GM18867 (cell line): ENCODE results near the gene EPC1.

Experiments used
- ATAC-seq: cut with Tn5 transposase; IDR thresholded peaks from one replicate; pipeline ENCODE4 v1.9.1; 2021; ENCODE audit warnings: mild to moderate bottlenecking, moderate library complexity; ENCODE audit not compliant: unreplicated experiment

EPC1 gene

GRCh38 chr10:32338262-32338661 lies 8.7 kb downstream of the EPC1 start:
- ATAC-seq: no peak

DNA sequence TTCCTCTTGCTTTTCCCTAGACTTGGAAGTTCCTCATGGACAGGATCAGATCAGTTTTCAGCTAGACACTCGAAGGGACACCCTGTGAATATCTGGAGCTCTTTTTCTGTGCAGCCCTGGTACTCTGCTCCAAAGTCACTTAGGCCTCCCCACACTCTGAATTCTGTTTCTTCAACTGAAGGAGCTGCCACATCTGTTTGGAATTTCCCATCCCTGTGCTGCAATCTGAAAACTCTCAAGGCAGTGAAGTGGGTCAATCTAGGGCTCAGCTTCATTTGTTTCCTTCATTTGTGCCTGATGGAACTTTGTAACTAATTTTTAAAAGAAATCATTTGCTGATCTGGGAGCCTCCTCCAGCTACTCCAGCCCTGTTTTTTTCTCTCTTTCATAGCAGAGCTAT lies 9.6 kb downstream of the EPC1 start:
- ATAC-seq: no peak

DNA sequence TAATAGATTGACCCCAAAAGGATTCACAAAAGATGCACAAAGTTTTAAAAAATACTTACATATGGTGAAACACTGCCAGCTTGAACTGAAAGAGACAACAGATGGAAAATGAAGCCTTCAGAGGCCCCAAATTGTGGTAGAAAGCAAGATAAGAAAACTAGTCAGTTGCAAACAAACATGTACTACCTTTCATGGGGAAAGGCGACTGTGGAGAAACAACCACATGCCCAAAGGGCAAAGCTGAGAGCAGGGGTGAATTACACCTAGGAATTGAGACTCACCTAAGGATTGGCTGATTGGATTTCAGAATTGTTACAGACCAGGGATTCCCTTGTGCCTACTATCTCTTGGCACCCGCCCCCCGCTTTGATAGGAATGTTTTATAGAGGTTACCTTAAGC lies 13.1 kb downstream of the EPC1 start:
- no peak for ATAC-seq

- peak; percentile 89 for ATAC-seq
Measured at GRCh38 chr10:32332299-32332750, 14.6 kb downstream of the EPC1 start.

DNA sequence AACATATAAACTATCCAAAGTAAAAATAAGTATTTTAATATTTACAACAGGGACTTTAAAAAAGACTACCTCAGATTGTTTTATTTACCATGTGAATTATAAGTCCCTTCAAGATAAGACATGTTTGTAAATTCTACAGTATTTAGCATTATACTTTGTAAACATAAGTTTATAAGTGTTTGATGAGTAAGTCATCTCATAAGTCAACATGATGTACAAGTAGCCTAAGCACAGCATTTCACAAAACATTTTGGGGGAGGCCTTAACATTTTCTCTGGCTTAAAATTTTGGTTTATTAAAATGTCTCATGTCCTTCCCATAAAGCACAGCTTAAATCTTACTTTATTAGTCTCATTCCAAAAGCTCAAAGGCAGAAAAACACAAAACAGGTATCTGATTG lies 15.4 kb downstream of the EPC1 start:
- no peak for ATAC-seq

- no peak for ATAC-seq
Measured at GRCh38 chr10:32330214-32330613, 16.7 kb downstream of the EPC1 start.

DNA sequence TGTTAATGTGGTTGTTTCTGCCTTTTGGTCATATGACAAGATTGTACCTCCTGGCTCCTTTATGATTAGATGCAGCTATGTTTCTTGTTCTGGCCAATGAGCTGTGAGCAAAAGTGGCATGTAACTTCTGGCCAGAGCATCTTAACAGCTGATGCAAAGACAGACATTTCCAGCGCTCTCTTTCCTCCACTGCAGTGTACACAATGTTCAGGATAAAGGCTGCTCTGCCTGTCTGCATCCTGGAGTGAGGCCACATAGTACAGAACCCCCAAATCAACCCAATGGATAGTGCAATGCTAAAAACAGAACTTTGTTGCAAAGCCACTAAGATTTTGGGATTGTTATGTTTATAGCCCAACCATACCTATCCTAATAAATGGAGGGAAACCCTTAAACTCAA lies 17.9 kb downstream of the EPC1 start:
- ATAC-seq: no peak

DNA sequence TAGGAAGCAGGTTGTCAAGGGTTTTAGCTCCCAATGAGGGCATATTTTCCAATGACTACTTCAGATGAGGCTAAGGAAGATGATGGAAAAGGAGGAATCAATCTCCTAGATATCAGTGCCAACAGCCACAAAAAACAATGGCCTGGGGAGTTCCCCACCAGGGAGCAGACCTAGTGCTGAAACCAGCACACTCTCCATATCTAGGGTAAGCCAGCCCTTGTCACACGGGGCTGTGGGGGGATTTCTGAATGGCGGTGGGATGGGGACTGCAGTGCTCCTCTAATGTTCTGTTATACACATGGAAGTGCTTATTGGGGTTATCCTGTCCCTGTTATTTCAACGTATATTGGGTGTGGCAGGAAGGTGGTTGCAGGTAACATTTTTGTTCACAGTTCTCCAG lies 18.5 kb downstream of the EPC1 start:
- ATAC-seq: no peak

DNA sequence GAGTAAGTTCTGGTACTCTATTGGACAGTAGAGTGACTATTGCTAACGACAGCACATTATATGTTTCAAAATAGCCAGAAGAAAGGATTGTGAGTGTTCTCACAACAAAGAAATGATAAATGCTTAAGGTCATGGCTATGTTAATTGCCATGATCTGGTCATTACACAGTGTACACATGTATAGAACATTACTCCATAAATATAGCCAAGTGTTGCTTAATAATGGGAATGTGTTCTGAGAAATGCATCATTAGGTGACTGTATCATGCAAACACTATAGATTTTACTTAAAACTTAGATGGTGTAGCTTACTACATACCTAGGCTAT lies 19.6 kb downstream of the EPC1 start:
- ATAC-seq: no peak

- no peak for ATAC-seq
Measured at GRCh38 chr10:32326680-32327363, 20.1 kb downstream of the EPC1 start.

- no peak for ATAC-seq
Measured at GRCh38 chr10:32326119-32326518, 20.8 kb downstream of the EPC1 start.

- no peak for ATAC-seq
Measured at GRCh38 chr10:32323051-32323450, 23.9 kb downstream of the EPC1 start.

- ATAC-seq: no peak
Measured at GRCh38 chr10:32321016-32321631, 25.8 kb downstream of the EPC1 start.

DNA sequence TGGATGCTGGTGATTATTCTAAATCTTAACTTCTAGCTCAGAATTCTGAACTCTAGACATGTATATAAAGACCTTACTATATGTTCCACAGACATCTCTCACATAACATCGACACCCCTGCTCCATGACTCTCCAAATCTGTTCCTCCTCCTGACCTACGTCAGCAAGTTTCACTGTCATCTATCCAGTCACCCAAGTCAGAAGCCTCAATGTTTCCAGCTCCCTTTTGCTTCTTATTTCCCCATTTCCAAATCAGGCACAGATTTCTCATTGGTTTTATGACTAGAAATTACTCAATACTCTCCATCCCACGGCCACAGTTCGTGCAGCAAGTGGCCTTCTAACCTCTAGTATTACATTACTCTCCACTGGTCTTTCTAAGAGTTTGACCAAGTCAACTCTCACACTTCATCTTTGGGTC lies 28.5 kb downstream of the EPC1 start:
- ATAC-seq: peak; percentile 36

DNA sequence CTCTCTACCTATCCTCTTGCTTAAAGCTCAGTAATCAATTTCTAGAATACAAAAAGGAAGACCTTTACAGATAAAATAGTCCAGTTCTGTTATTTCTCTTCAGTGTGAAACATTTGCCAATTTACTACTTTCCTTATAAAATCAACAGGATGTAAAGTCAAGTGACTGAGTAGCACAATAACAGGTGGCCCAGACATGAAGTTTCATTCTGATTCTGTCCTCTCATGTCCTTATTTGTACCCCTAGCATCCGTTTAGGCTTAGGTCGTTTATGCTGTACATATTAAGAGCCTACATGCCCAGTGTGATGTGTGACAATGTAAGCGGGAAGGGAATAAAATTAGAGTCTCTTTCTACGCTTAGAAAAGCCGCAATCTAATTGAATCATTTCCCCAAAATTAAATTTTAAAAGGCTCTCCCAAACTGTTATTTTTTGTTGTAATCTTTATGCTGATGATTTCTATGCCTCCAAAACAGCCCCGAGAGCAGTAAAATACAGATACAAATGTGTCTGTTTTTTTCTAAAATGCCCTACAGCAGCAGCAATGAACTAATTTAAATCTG lies 29.1 kb downstream of the EPC1 start:
- ATAC-seq: peak; percentile 97

- ATAC-seq: no peak
Measured at GRCh38 chr10:32315424-32315823, 31.5 kb downstream of the EPC1 start.

DNA sequence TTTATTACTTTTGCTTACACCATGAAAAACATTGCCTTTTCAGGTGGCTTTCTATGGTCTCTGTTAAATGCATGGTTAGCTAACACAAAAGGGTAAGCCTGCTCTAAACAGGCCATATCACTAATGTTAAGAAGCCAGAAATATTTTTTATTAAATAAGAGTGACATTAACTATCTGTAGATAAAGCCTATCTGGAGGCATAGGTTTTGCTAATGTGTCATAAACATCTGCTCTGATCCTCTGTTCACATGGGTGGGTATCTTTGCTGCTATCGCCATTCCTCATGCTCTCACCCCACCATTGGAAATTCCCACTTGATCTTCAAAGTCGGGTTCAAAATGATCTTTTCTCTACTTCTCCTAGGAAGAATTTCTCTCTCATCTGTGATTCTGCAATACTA lies 32.4 kb downstream of the EPC1 start:
- ATAC-seq: no peak

GRCh38 chr10:32308027-32308603 lies 38.8 kb downstream of the EPC1 start:
- ATAC-seq: no peak

- ATAC-seq: no peak
Measured at GRCh38 chr10:32307609-32308008, 39.3 kb downstream of the EPC1 start.

DNA sequence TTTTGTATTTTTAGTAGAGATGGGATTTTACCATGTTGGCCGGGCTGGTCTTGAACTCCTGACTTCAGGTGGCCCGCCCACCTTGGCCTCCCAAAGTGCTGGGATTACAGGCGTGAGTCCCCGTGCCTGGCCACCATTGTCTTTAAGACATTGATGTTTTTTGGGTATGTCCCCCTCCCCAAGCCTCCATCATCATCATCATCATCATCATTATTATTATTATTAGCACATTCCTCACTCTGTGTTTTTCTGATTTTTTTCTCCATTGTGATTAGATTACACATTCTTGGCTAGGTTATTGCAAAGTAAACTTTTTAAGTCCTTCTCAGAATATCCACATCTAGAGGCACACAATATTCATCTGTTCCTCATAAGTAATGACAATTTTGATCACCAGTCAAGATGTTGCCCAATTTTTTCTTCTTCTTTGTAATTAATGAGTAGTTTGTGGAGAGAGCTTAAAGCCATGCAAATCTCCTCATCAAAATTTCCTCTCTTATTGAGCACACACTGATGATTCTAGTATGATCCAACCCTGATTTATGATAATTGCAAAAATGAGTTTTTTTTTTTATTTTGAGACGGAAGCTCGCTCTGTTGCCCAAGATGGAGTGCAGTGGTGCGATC lies 47.5 kb downstream of the EPC1 start:
- no peak for ATAC-seq

DNA sequence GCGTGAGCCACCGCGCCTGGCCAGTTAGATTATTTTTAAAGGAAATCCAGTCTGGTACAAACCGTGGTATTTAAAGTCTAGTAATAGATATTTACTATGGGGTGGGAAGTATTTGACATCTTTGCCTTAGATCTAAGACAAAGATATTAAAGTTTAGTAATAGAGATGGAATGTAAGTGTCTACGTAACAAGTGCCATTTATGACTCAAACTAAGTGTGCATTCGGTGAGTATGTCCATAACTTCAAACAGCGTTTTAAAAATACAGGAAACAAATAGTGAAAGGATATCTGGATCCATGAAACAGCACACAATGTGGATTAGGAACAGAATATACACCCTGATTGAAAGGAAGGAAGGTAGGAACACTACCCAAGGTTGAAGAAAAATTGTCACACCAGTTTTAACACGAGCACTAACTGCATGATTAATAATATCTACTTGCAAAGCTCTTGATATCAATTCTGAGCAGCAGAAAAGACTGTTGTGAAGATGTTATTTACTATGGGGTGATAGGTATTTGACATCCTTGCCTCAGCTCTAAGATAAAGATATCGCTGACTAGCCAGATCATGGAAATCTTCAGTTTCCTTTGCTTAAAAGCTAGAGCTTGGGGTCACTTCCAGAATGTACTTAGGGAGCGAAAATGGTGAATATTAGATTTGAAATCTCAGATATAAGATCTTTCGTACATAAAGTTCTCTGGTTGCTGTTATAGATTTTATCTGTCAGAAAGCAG lies 48.7 kb downstream of the EPC1 start:
- no peak for ATAC-seq
